A549 (cell line): ENCODE measurements around the gene DCLK2.

Experiments used
- ATOH8 ChIP-seq: fragments of 250-450 bp; sonication (Bioruptor Pico); IDR thresholded peaks from 2 replicates; pipeline ENCODE4 v1.5.0; 2020; ENCODE audit warnings: low read depth, mild to moderate bottlenecking, moderate library complexity
- CEBPB ChIP-seq, 2 experiments: fragments of >200 bp in 1 of 2; sonication (Bioruptor Twin) in 1 of 2; formaldehyde crosslinking in 1 of 2; IDR thresholded peaks; 2 replicates each; pipeline ENCODE4 v1.6.1; 2012 to 2016
- CTCF ChIP-seq: fragments of >200 bp; sonication (Bioruptor Twin); formaldehyde crosslinking; IDR thresholded peaks from 3 replicates; pipeline ENCODE4 v1.5.1; 2016
- ESRRA ChIP-seq: fragments of 150-350 bp; IDR thresholded peaks from 2 replicates; pipeline ENCODE4 v1.6.1; 2014; ENCODE audit warnings: mild to moderate bottlenecking, low read length, borderline replicate concordance
- HDAC2 ChIP-seq: fragments of 200-600 bp; sonication (generic); IDR thresholded peaks from 2 replicates; pipeline ENCODE4 v1.6.1; 2016
- JUN ChIP-seq, 2 experiments: fragments of >200 bp; sonication (Bioruptor Twin); formaldehyde crosslinking; IDR thresholded peaks; 2 replicates in 1 of 2; 3 replicates in 1 of 2; pipeline ENCODE4 v1.6.1; 2016 to 2017
- MAFK ChIP-seq: fragments of 450-650 bp; IDR thresholded peaks from 2 replicates; pipeline ENCODE4 v1.6.1; 2014; ENCODE audit not compliant: partially characterized antibody
- POLR2A ChIP-seq: IDR thresholded peaks from 2 replicates; pipeline ENCODE4 v1.6.1; 2012; ENCODE audit warnings: mild to moderate bottlenecking, low read length
- RARB ChIP-seq: fragments of 250-450 bp; sonication (Bioruptor Pico); IDR thresholded peaks from 2 replicates; pipeline ENCODE4 v1.8.0; 2021; ENCODE audit warnings: mild to moderate bottlenecking, moderate library complexity
- REST ChIP-seq: fragments of 200-600 bp; sonication (generic); IDR thresholded peaks from 2 replicates; pipeline ENCODE4 v1.6.1; 2016; ENCODE audit warnings: antibody characterized with exemption, mild to moderate bottlenecking, moderate library complexity
- ZSCAN20 ChIP-seq: fragments of 250-450 bp; sonication (Bioruptor Pico); IDR thresholded peaks from 2 replicates; pipeline ENCODE4 v1.8.0; 2022; ENCODE audit warnings: mild to moderate bottlenecking, moderate library complexity

DNA sequence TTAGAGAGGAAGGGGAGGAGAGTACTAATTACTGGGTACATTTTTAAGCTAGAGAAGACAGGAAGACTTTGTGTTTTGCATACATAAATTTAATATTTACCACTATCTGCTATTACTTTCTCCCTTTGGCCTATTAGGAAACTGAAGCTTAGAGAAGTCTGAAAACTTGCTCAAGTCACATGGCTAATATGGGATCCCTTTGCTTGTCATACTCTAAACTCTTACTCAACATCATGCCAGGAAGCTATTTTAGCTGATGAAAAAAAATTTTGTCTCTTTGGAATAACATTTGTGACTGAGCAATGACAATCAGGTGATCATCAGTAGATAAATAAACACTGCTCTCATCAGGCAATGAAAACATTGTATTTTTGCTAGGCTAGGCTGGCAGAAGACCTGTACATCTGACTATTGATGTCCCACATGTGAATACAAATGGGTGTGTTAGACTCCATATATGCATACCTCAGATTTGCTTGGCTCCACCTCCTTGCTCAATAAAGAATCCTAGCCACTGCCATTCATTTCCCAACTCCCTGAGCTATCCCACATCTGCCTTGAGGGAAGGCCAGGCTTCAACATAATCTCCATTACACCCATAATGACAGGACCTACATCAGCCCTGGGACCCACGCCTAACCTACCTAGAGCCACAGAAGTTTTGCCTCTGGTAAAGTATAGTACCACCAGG is 17.0 kb upstream of the DCLK2 start:
- TF ChIP-seq MAFK (no peak), CTCF (no peak), ZSCAN20 (CRISPR knock-in tag) (no peak), RARB (CRISPR knock-in tag) (no peak), CEBPB (IDR thresholded peaks at IDR 0.05) (no peak), HDAC2 (no peak), POLR2A (no peak), JUN (IDR thresholded peaks at IDR 0.05) (no peak), ESRRA (no peak), REST (no peak), ATOH8 (CRISPR knock-in tag) (no peak)
